ENCODE results near the gene IFT122.
"Not testable (repeated sequence)": the region's sequence is repeated elsewhere in the genome, so short reads cannot be mapped to it uniquely, and the experiment has no call there.

IFT122 gene

DNA sequence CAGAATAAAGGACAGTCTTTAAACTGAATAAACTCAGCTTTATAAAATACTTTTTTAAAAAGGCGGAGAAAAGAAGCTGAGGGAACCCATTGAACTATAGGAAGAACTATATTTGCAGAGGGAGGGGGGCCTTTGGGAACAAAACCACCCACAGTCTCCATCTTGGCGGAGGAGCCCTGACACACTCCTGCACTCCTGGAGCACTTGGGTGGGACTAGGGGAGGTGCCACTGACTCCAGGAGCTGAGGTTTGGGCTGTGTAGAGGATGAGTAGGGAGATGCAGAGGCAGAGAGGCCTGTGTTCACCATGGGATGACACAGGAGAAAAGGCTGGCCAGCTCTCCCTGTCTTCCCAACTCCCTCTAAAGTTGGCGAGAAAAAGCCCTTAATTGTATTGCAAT lies 35.8 kb downstream of the IFT122 start:
- DNase-seq (ENCODE audit: low read depth in 1 of 2, low spot score in 1 of 2) = no peak
- Histone ChIP-seq H3K27me3 (ENCODE audit: insufficient read depth, poor library complexity, severe bottlenecking) (no peaks in the 10 kb centered on the region), H3K27ac (replicated peaks) (no peak overlapping the region), H3K4me3 (replicated peaks; ENCODE audit: insufficient read depth, low read length) (no peak overlapping the region)
- TF ChIP-seq SPI1 (IDR thresholded peaks at IDR 0.05; ENCODE audit: borderline replicate concordance, low read depth) (no peak), GABPA (IDR thresholded peaks at IDR 0.05; ENCODE audit: low read depth) (no peak)

DNA sequence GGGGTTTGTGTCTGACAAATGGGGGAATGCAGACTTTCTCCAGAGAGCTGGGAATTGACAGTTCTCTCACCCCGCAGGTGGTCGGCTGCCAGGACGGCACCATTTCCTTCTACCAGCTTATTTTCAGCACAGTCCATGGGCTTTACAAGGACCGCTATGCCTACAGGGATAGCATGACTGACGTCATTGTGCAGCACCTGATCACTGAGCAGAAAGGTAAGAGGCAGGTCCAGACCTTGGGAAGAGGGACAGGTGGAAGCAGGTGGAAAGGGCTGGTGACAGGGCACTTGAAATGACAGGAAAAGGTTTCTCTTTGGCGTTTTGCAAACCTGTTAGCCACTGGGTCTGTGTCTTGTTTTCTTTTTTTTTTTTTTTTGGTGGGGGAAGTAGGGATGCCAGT lies 36.6 kb downstream of the IFT122 start:
- no peak for DNase-seq (ENCODE audit: low read depth in 1 of 2, low spot score in 1 of 2)
- no peak for TF ChIP-seq POLR2AphosphoS5 (IDR thresholded peaks at IDR 0.05; ENCODE audit: low read depth)

DNA sequence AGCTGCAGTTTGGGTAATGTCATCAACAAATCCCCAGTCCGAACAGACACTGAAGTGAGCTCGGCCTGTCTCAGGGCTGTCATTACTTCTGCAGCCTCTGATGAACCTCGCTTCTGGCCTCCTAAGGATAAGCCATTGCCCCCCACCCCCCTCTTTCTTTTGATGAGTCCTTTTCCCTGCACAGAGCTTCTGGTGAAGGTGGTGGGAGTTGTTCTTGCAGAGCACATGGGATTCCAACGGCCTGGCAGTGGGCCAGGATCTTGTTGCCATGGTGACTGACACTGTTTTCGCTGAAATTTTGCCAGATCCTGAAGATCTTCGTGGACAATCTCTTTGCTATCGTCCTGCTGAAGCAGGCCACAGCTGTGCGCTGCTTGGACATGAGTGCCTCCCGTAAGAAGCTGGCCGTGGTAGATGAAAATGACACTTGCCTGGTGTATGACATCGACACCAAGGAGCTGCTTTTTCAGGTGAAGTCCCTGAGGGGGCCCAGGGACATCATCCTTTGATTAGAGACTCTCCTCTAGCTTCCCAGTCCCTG lies 41.3 kb downstream of the IFT122 start:
- H3K4me3 ChIP-seq (replicated peaks; ENCODE audit: insufficient read depth, low read length); DNase-seq (ENCODE audit: low read depth in 1 of 2, low spot score in 1 of 2); H3K27ac ChIP-seq (replicated peaks); H3K27me3 ChIP-seq (ENCODE audit: insufficient read depth, poor library complexity, severe bottlenecking): not testable (repeated sequence)

More for the DNA sequence above, 36.6 kb downstream of the IFT122 start:
- Histone ChIP-seq H3K27me3 (ENCODE audit: insufficient read depth, poor library complexity, severe bottlenecking) (no peaks in the 10 kb centered on the region), H3K4me3 (replicated peaks; ENCODE audit: insufficient read depth, low read length) (no peak overlapping the region), H3K27ac (replicated peaks) (no peak overlapping the region)

- TF ChIP-seq GABPA (IDR thresholded peaks at IDR 0.05; ENCODE audit: low read depth) = no peak
- no peak for TF ChIP-seq SPI1 (IDR thresholded peaks at IDR 0.05; ENCODE audit: borderline replicate concordance, low read depth)
- TF ChIP-seq, protein P1, sequence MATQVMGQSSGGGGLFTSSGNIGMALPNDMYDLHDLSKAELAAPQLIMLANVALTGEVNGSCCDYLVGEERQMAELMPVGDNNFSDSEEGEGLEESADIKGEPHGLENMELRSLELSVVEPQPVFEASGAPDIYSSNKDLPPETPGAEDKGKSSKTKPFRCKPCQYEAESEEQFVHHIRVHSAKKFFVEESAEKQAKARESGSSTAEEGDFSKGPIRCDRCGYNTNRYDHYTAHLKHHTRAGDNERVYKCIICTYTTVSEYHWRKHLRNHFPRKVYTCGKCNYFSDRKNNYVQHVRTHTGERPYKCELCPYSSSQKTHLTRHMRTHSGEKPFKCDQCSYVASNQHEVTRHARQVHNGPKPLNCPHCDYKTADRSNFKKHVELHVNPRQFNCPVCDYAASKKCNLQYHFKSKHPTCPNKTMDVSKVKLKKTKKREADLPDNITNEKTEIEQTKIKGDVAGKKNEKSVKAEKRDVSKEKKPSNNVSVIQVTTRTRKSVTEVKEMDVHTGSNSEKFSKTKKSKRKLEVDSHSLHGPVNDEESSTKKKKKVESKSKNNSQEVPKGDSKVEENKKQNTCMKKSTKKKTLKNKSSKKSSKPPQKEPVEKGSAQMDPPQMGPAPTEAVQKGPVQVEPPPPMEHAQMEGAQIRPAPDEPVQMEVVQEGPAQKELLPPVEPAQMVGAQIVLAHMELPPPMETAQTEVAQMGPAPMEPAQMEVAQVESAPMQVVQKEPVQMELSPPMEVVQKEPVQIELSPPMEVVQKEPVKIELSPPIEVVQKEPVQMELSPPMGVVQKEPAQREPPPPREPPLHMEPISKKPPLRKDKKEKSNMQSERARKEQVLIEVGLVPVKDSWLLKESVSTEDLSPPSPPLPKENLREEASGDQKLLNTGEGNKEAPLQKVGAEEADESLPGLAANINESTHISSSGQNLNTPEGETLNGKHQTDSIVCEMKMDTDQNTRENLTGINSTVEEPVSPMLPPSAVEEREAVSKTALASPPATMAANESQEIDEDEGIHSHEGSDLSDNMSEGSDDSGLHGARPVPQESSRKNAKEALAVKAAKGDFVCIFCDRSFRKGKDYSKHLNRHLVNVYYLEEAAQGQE (IDR thresholded peaks at IDR 0.05; ENCODE audit: insufficient replicate concordance, low read depth) = no peak
- no peak for TF ChIP-seq POLR2AphosphoS5 (IDR thresholded peaks at IDR 0.05; ENCODE audit: low read depth)
- no peaks in the 10 kb centered on the region for H3K27me3 ChIP-seq (ENCODE audit: insufficient read depth, poor library complexity, severe bottlenecking)
- peak in 1 of 2 experiments; percentile 12 for DNase-seq (ENCODE audit: low read depth in 1 of 2, low spot score in 1 of 2)
- H3K4me3 ChIP-seq (replicated peaks; ENCODE audit: insufficient read depth, low read length) = no peak overlapping the region
- no peak overlapping the region for H3K27ac ChIP-seq (replicated peaks)
Measured at GRCh38 chr3:129481766-129482332, 41.8 kb downstream of the IFT122 start.

- no peak for DNase-seq (ENCODE audit: low read depth in 1 of 2, low spot score in 1 of 2)
- Histone ChIP-seq H3K27ac (replicated peaks) (no peak overlapping the region), H3K27me3 (ENCODE audit: insufficient read depth, poor library complexity, severe bottlenecking) (no peaks in the 10 kb centered on the region), H3K4me3 (replicated peaks; ENCODE audit: insufficient read depth, low read length) (no peak overlapping the region)
- TF ChIP-seq CTCF (IDR thresholded peaks at IDR 0.05; ENCODE audit: insufficient read depth, low read length) (no peak), POLR2AphosphoS5 (IDR thresholded peaks at IDR 0.05; ENCODE audit: low read depth) (no peak), GABPA (IDR thresholded peaks at IDR 0.05; ENCODE audit: low read depth) (no peak), SPI1 (IDR thresholded peaks at IDR 0.05; ENCODE audit: borderline replicate concordance, low read depth) (no peak)
- TF ChIP-seq, protein P1 (IDR thresholded peaks at IDR 0.05; ENCODE audit: insufficient replicate concordance, low read depth) = no peak
Measured at GRCh38 chr3:129482721-129483120, 42.7 kb downstream of the IFT122 start.

DNA sequence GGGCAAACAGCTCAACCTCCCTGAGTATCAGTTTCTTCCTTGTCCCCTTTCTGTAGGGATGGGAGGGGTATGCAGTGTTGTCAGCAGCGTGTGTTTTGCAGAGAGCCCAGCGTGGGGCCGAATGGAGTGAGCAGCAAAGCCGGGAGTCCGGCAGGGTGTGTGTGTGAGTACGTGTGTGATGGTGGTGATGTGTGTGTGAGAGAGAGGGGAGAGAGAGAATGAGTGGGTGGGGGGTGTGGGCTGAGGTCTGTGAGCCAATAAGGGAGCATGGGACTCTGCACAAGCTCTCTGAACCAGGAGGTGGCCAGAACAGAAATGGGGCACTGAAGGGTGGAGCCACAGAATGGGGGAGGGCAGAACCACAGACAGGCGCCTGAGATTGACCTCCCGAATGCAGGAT lies 43.8 kb downstream of the IFT122 start:
- TF ChIP-seq, protein P1 (IDR thresholded peaks at IDR 0.05; ENCODE audit: insufficient replicate concordance, low read depth) = no peak
- TF ChIP-seq SPI1 (IDR thresholded peaks at IDR 0.05; ENCODE audit: borderline replicate concordance, low read depth) (no peak), GABPA (IDR thresholded peaks at IDR 0.05; ENCODE audit: low read depth) (no peak), CTCF (IDR thresholded peaks at IDR 0.05; ENCODE audit: insufficient read depth, low read length) (no peak), POLR2AphosphoS5 (IDR thresholded peaks at IDR 0.05; ENCODE audit: low read depth) (no peak)
- no peak overlapping the region for H3K4me3 ChIP-seq (replicated peaks; ENCODE audit: insufficient read depth, low read length)
- no peak overlapping the region for H3K27ac ChIP-seq (replicated peaks)
- H3K27me3 ChIP-seq (ENCODE audit: insufficient read depth, poor library complexity, severe bottlenecking) = no peaks in the 10 kb centered on the region
- DNase-seq (ENCODE audit: low read depth in 1 of 2, low spot score in 1 of 2) = no peak

DNA sequence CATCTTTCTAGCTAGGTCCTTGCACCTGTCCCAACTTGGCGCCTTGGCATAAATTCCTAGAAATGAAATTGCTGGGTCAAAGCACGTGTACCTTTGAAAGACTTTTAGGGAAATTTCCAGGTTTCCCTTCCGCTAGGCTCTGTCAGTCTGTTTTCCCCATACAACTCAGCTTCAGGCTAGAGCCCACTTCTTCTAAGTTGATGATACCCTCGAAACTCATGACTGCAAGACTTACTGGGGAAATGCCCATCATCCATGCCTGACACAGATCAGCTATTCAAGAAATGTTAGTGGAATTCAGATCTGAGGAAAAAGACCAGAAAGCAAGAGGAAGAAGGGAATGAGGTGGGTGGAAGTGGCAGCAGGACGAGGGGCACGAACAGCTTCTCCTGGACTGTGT lies 45.1 kb downstream of the IFT122 start:
- DNase-seq (ENCODE audit: low read depth in 1 of 2, low spot score in 1 of 2); H3K4me3 ChIP-seq (replicated peaks; ENCODE audit: insufficient read depth, low read length); H3K27ac ChIP-seq (replicated peaks); H3K27me3 ChIP-seq (ENCODE audit: insufficient read depth, poor library complexity, severe bottlenecking): not testable (repeated sequence)
